ENCODE measurements around the gene ACOXL.

GRCh38 chr2:110866045-110866444 lies 133.7 kb downstream of the ACOXL start:
- TF ChIP-seq, protein P1, sequence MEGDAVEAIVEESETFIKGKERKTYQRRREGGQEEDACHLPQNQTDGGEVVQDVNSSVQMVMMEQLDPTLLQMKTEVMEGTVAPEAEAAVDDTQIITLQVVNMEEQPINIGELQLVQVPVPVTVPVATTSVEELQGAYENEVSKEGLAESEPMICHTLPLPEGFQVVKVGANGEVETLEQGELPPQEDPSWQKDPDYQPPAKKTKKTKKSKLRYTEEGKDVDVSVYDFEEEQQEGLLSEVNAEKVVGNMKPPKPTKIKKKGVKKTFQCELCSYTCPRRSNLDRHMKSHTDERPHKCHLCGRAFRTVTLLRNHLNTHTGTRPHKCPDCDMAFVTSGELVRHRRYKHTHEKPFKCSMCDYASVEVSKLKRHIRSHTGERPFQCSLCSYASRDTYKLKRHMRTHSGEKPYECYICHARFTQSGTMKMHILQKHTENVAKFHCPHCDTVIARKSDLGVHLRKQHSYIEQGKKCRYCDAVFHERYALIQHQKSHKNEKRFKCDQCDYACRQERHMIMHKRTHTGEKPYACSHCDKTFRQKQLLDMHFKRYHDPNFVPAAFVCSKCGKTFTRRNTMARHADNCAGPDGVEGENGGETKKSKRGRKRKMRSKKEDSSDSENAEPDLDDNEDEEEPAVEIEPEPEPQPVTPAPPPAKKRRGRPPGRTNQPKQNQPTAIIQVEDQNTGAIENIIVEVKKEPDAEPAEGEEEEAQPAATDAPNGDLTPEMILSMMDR (IDR thresholded peaks at IDR 0.05): no peak
- no peak for TF ChIP-seq POLR2A (IDR thresholded peaks at IDR 0.05)
